Liver (tissue), 9 donors: ENCODE results near the gene PTPN12. TPM values are rescaled to one million over a fixed set of nuclear protein-coding genes. Genes with fewer than 3 reads are reported as not detected.
A peak's percentile ranks its signal among the peaks of the same experiment; 100 is the strongest.
"Not testable (repeated sequence)": the region's sequence is repeated elsewhere in the genome, so short reads cannot be mapped to it uniquely, and the experiment has no call there.

Experiments
- DNase-seq: peaks from one replicate; pipeline ENCODE4 v3.0.0-alpha.2; 2017; ENCODE audit warnings: low spot score
- H3K27ac ChIP-seq, 2 donors: one replicate each; pipeline ENCODE4 v1.7.0; 2013; ENCODE audit warnings: inconsistent platforms in 2 of 2, low read length in 2 of 2, control low read depth in 1 of 2, low read depth in 1 of 2, mild to moderate bottlenecking in 1 of 2
- H3K27me3 ChIP-seq, 4 donors: one replicate each; pipeline versions ENCODE4 v1.6.1 to v1.7.0; 2013; ENCODE audit warnings: low read length in 3 of 4, inconsistent platforms in 1 of 4, mild to moderate bottlenecking in 1 of 4, moderate library complexity in 1 of 4; ENCODE audit not compliant: control insufficient read depth in 4 of 4, insufficient read depth in 4 of 4
- H3K36me3 ChIP-seq, 4 donors: one replicate each; pipeline versions ENCODE4 v1.6.1 to v1.7.0; 2013; ENCODE audit warnings: low read length in 3 of 4, mild to moderate bottlenecking in 3 of 4, low read depth in 1 of 4, moderate library complexity in 1 of 4; ENCODE audit not compliant: control insufficient read depth in 4 of 4, insufficient read depth in 3 of 4
- H3K4me1 ChIP-seq, 4 donors: one replicate each; pipeline versions ENCODE4 v1.6.1 to v1.7.0; 2013; ENCODE audit warnings: low read length in 3 of 4, mild to moderate bottlenecking in 3 of 4, moderate library complexity in 1 of 4; ENCODE audit not compliant: control insufficient read depth in 4 of 4, insufficient read depth in 4 of 4
- H3K4me3 ChIP-seq, 3 donors: one replicate each; pipeline versions ENCODE4 v1.6.1 to v1.7.0; 2013; ENCODE audit warnings: low read length in 3 of 3, control low read depth in 1 of 3, low read depth in 1 of 3, mild to moderate bottlenecking in 1 of 3
- H3K9ac ChIP-seq, 2 donors: one replicate each; pipeline ENCODE4 v1.7.0; 2013; ENCODE audit warnings: low read length in 2 of 2, mild to moderate bottlenecking in 2 of 2, moderate library complexity in 2 of 2, control low read depth in 1 of 2, low read depth in 1 of 2
- H3K9me3 ChIP-seq, 4 donors: one replicate each; pipeline versions ENCODE4 v1.6.1 to v1.7.0; 2013; ENCODE audit warnings: low read length in 3 of 4; ENCODE audit not compliant: control insufficient read depth in 4 of 4
- EGR1 ChIP-seq, 2 donors: IDR thresholded peaks; 2 replicates each; pipeline ENCODE4 v1.6.1; 2016 to 2018; ENCODE audit warnings: antibody characterized with exemption in 2 of 2, low read depth in 2 of 2
- FOXA1 ChIP-seq: IDR thresholded peaks from 2 replicates; pipeline ENCODE4 v1.6.1; 2016; ENCODE audit warnings: antibody characterized with exemption
- FOXA2 ChIP-seq: IDR thresholded peaks from 2 replicates; pipeline ENCODE4 v1.6.1; 2016; ENCODE audit warnings: antibody characterized with exemption
- GABPA ChIP-seq, 2 donors: IDR thresholded peaks in 1 of 2; conservative IDR thresholded peaks in 1 of 2; 2 replicates each; pipeline ENCODE4 v1.6.1; 2016; ENCODE audit warnings: antibody characterized with exemption in 2 of 2, mild to moderate bottlenecking in 1 of 2, moderate library complexity in 1 of 2
- HNF4A ChIP-seq, 2 donors: conservative IDR thresholded peaks; 2 replicates each; pipeline ENCODE4 v1.6.1; 2016; ENCODE audit warnings: antibody characterized with exemption in 2 of 2, mild to moderate bottlenecking in 2 of 2
- HNF4G ChIP-seq: IDR thresholded peaks from 2 replicates; pipeline ENCODE4 v1.6.1; 2016; ENCODE audit warnings: antibody characterized with exemption
- NR2F2 ChIP-seq: IDR thresholded peaks from 2 replicates; pipeline ENCODE4 v1.6.1; 2016; ENCODE audit warnings: antibody characterized with exemption
- RAD21 ChIP-seq, 2 donors: IDR thresholded peaks; 2 replicates each; pipeline ENCODE4 v1.6.1; 2016; ENCODE audit warnings: antibody characterized with exemption in 2 of 2, mild to moderate bottlenecking in 2 of 2
- TAF1 ChIP-seq: conservative IDR thresholded peaks from 2 replicates; pipeline ENCODE4 v1.6.1; 2016; ENCODE audit warnings: antibody characterized with exemption, mild to moderate bottlenecking
- YY1 ChIP-seq: IDR thresholded peaks from 2 replicates; pipeline ENCODE4 v1.6.1; 2016; ENCODE audit warnings: antibody characterized with exemption, mild to moderate bottlenecking
- WGBS: extraction: QIAGEN DNeasy Blood & Tissue Kit; methylation state at CpG from one replicate; pipeline ENCODE4 v1.1.7; 2013; 5-methylcytosine and 5-hydroxymethylcytosine counted together
- polyA plus RNA-seq, 2 donors: library from polyadenylated mRNA; stranded (reverse) in 1 of 2; unstranded in 1 of 2; fragments of 200-250 nt in 1 of 2; fragments of >200 nt in 1 of 2; fragmentation: Nextera tagmentation in 1 of 2; extraction: Ambion mirVana in 1 of 2; gene quantifications; one replicate each; pipeline versions ENCODE4 v1.2.1 to v1.2.3, GENCODE V29; 2013 to 2015
- total RNA-seq, 2 donors: library from RNA; depleted of rRNA; stranded (reverse); fragments of >200 nt; gene quantifications; one replicate each; pipeline ENCODE4 v1.2.3, GENCODE V29; 2014
- TF ChIP-seq, protein P1 (sequence below): IDR thresholded peaks from 2 replicates; pipeline ENCODE4 v1.6.1; 2016; ENCODE audit warnings: antibody characterized with exemption
- TF ChIP-seq, protein P2 (sequence below): IDR thresholded peaks from 2 replicates; pipeline ENCODE4 v1.6.1; 2016; ENCODE audit warnings: antibody characterized with exemption
- TF ChIP-seq, protein P3 (sequence below): fragments of 150-350 bp; IDR thresholded peaks from 2 replicates; pipeline ENCODE4 v1.5.1; 2017; ENCODE audit warnings: improper control_type of control experiment, low read depth, low read length; ENCODE audit not compliant: missing input control
- TF ChIP-seq, protein P4 (sequence below): IDR thresholded peaks from 2 replicates; pipeline ENCODE4 v1.6.1; 2016; ENCODE audit warnings: antibody characterized with exemption, mild to moderate bottlenecking
- donor health status: healthy.
- donor health status: healthy.
- donor health status: healthy.
- donor health status: healthy.
- donor health status: healthy.

PTPN12 gene
- total and polyA plus RNA-seq, 4 donors, result 10.1 to 18.6 (median 15.3) TPM

DNA sequence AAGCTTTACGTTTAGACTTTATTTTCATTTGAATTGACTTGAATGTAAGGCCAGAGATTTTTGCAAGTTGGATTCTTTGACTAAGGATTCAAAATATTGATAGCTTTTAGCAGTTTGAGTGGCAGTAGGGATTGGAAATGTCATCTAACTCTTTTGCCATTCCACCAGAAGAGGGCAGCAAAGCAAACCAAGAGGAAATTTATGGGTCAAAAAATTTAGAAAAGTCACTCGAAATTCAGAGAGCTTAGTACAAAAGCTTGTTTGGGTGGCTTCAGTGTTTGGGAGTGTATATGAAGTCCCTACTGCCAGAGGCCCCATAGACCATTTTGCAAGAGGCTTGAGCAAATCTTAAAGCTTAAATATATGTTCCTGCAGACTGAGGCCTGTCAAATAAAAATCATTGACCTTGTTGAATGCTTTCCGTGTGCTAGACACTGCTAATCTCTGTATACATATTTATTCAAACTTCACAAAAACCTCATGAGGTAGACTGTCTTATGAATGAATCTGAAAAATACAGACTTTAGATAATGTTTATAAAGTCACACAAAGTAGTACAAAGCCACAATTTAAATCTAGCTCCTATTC is 114.6 kb downstream of the PTPN12 start:
- Histone ChIP-seq H3K9ac (peak overlapping the region in 1 of 2 donors; percentile 32), H3K27ac (no peak overlapping the region), H3K36me3 (no peaks in the 10 kb centered on the region), H3K9me3 (no peaks in the 10 kb centered on the region), H3K27me3 (no peaks in the 10 kb centered on the region), H3K4me3 (no peak overlapping the region), H3K4me1 (peaks cover 0 to 16% (median 9%) of the 10 kb centered on the region in 4 donors)
- no peak for TF ChIP-seq YY1
- no peak for TF ChIP-seq HNF4A (conservative IDR thresholded peaks at IDR 0.05)
- TF ChIP-seq, protein P1, sequence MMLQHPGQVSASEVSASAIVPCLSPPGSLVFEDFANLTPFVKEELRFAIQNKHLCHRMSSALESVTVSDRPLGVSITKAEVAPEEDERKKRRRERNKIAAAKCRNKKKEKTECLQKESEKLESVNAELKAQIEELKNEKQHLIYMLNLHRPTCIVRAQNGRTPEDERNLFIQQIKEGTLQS, result no peak
- no peak for TF ChIP-seq GABPA (IDR thresholded peaks at IDR 0.05 in 1 of 2, conservative IDR thresholded peaks at IDR 0.05 in 1 of 2)
- peak; percentile 84 to 85 for TF ChIP-seq RAD21 (IDR thresholded peaks at IDR 0.05)
- TF ChIP-seq TAF1, result no peak
- TF ChIP-seq NR2F2, result no peak
- TF ChIP-seq HNF4G, result no peak
- TF ChIP-seq, protein P2, sequence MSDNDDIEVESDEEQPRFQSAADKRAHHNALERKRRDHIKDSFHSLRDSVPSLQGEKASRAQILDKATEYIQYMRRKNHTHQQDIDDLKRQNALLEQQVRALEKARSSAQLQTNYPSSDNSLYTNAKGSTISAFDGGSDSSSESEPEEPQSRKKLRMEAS, result no peak
- no peak for TF ChIP-seq FOXA1
- TF ChIP-seq, protein P3, sequence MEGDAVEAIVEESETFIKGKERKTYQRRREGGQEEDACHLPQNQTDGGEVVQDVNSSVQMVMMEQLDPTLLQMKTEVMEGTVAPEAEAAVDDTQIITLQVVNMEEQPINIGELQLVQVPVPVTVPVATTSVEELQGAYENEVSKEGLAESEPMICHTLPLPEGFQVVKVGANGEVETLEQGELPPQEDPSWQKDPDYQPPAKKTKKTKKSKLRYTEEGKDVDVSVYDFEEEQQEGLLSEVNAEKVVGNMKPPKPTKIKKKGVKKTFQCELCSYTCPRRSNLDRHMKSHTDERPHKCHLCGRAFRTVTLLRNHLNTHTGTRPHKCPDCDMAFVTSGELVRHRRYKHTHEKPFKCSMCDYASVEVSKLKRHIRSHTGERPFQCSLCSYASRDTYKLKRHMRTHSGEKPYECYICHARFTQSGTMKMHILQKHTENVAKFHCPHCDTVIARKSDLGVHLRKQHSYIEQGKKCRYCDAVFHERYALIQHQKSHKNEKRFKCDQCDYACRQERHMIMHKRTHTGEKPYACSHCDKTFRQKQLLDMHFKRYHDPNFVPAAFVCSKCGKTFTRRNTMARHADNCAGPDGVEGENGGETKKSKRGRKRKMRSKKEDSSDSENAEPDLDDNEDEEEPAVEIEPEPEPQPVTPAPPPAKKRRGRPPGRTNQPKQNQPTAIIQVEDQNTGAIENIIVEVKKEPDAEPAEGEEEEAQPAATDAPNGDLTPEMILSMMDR, result peak; percentile 63
- no peak for TF ChIP-seq FOXA2
- 23% methylated on average over 3 of the region's 3 CpGs for WGBS
- DNase-seq, result no peak

DNA sequence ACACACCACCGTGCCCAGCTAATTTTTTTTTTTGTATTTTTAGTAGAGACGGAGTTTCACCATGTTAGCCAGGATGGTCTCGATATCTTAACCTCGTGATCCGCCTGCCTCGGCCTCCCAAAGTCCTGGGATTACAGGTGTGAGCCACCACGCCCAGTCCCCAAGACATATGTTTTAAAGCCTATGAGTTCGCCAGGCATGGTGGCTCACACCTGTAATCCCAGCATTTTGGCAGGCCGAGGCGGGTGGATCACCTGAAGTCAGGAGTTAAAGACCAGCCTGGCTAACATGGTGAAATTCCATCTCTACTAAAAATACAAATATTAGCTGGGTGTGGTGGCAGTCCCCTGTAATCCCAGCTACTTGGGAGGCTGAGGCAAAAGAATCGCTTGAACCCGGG is 115.7 kb downstream of the PTPN12 start:
- whole genome bisulfite sequencing, result 95% methylated on average over 12 of the region's 12 CpGs

DNA sequence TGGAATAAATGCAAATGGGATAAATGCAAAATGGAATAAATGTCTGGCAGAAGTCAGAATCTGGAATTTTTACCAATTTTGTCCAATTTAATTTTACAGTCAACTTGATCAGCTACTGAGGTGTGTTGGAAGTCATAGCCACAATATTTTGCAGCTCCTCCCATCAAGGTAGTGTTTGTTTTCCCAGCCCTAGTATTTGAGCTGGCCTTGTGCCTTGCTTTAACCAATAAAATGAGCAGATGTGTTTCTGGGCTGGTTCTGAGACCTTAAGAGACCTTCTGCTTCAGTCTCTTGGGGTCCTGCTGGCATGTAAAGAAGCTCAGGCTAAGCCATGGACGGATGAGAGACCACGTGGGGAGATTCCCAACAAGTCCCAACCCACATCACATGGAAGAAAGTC is 116.5 kb downstream of the PTPN12 start:
- Histone ChIP-seq H3K27ac (no peak overlapping the region), H3K36me3 (no peaks in the 10 kb centered on the region), H3K27me3 (no peaks in the 10 kb centered on the region), H3K4me1 (peaks cover 0 to 16% (median 9%) of the 10 kb centered on the region in 4 donors), H3K4me3 (no peak overlapping the region), H3K9me3 (no peaks in the 10 kb centered on the region), H3K9ac (no peak overlapping the region)
- no peak for DNase-seq
- WGBS, result 51% methylated on average over 2 of the region's 2 CpGs
- TF ChIP-seq, protein P4, sequence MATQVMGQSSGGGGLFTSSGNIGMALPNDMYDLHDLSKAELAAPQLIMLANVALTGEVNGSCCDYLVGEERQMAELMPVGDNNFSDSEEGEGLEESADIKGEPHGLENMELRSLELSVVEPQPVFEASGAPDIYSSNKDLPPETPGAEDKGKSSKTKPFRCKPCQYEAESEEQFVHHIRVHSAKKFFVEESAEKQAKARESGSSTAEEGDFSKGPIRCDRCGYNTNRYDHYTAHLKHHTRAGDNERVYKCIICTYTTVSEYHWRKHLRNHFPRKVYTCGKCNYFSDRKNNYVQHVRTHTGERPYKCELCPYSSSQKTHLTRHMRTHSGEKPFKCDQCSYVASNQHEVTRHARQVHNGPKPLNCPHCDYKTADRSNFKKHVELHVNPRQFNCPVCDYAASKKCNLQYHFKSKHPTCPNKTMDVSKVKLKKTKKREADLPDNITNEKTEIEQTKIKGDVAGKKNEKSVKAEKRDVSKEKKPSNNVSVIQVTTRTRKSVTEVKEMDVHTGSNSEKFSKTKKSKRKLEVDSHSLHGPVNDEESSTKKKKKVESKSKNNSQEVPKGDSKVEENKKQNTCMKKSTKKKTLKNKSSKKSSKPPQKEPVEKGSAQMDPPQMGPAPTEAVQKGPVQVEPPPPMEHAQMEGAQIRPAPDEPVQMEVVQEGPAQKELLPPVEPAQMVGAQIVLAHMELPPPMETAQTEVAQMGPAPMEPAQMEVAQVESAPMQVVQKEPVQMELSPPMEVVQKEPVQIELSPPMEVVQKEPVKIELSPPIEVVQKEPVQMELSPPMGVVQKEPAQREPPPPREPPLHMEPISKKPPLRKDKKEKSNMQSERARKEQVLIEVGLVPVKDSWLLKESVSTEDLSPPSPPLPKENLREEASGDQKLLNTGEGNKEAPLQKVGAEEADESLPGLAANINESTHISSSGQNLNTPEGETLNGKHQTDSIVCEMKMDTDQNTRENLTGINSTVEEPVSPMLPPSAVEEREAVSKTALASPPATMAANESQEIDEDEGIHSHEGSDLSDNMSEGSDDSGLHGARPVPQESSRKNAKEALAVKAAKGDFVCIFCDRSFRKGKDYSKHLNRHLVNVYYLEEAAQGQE, result no peak
- peak; percentile 14 to 42 for TF ChIP-seq RAD21 (IDR thresholded peaks at IDR 0.05)
- no peak for TF ChIP-seq GABPA (IDR thresholded peaks at IDR 0.05 in 1 of 2, conservative IDR thresholded peaks at IDR 0.05 in 1 of 2)
- peak; percentile 15 for TF ChIP-seq YY1
- TF ChIP-seq EGR1 (IDR thresholded peaks at IDR 0.05; ENCODE audit: low read depth in 2 of 2), result no peak
- no peak for TF ChIP-seq TAF1

More for the DNA sequence above, 115.7 kb downstream of the PTPN12 start:
- H3K4me3 ChIP-seq, H3K36me3 ChIP-seq, H3K9me3 ChIP-seq, H3K27me3 ChIP-seq, DNase-seq, H3K9ac ChIP-seq, H3K27ac ChIP-seq: not testable (repeated sequence)
- H3K4me1 ChIP-seq, result peaks cover 0 to 16% (median 9%) of the 10 kb centered on the region in 4 donors
